HEK293 (cell line): ENCODE results near the gene LYPLA2.

ENCODE experiments used
- GLI4 ChIP-seq: fragments of 450-650 bp; formaldehyde crosslinking; IDR thresholded peaks from 2 replicates; pipeline ENCODE4 v1.5.1; 2016; ENCODE audit warnings: missing biosample characterization, missing genetic modification characterization
- HOXD13 ChIP-seq: sonication (generic); formaldehyde crosslinking; IDR thresholded peaks from 2 replicates; pipeline ENCODE4 v1.8.0; 2022; ENCODE audit warnings: missing genetic modification reagents, borderline replicate concordance
- SETDB1 ChIP-seq: IDR thresholded peaks from one replicate; pipeline ENCODE4 v1.6.1; 2017; ENCODE audit warnings: mild to moderate bottlenecking, low read length, moderate library complexity, mixed read lengths; ENCODE audit not compliant: insufficient read length
- ZBTB1 ChIP-seq: fragments of 450-650 bp; formaldehyde crosslinking; IDR thresholded peaks from 2 replicates; pipeline ENCODE4 v1.5.1; 2016; ENCODE audit warnings: missing biosample characterization, missing genetic modification characterization
- ZFHX2 ChIP-seq: fragments of 450-650 bp; formaldehyde crosslinking; conservative IDR thresholded peaks from 2 replicates; pipeline ENCODE4 v1.5.1; 2016; ENCODE audit warnings: missing biosample characterization, missing genetic modification characterization
- ZFP69B ChIP-seq: fragments of 450-650 bp; formaldehyde crosslinking; IDR thresholded peaks from 2 replicates; pipeline ENCODE4 v1.5.1; 2016; ENCODE audit warnings: missing biosample characterization, missing genetic modification characterization
- ZNF114 ChIP-seq: fragments of 450-650 bp; formaldehyde crosslinking; IDR thresholded peaks from 2 replicates; pipeline ENCODE4 v1.5.0; 2017; ENCODE audit warnings: missing biosample characterization, missing genetic modification characterization
- ZNF138 ChIP-seq: fragments of 450-650 bp; formaldehyde crosslinking; IDR thresholded peaks from 2 replicates; pipeline ENCODE4 v1.5.1; 2016; ENCODE audit warnings: missing biosample characterization, missing genetic modification characterization, borderline replicate concordance
- ZNF157 ChIP-seq: fragments of 450-650 bp; formaldehyde crosslinking; IDR thresholded peaks from 2 replicates; pipeline ENCODE4 v1.5.1; 2016; ENCODE audit warnings: missing biosample characterization, missing genetic modification characterization
- ZNF274 ChIP-seq, 2 experiments: fragments of 200-500 bp in 1 of 2; fragments of 450-650 bp in 1 of 2; sonication (Bioruptor generic) in 1 of 2; formaldehyde crosslinking in 1 of 2; IDR thresholded peaks; 2 replicates each; pipeline versions ENCODE4 v1.5.1 to v1.6.1; 2014 to 2016; ENCODE audit warnings: borderline replicate concordance in 1 of 2, inconsistent platforms in 1 of 2, low read length in 1 of 2, missing biosample characterization in 1 of 2, missing genetic modification characterization in 1 of 2
- ZNF366 ChIP-seq: fragments of 450-650 bp; formaldehyde crosslinking; conservative IDR thresholded peaks from 2 replicates; pipeline ENCODE4 v1.5.1; 2016; ENCODE audit warnings: missing biosample characterization, missing genetic modification characterization
- ZNF423 ChIP-seq: fragments of 450-650 bp; formaldehyde crosslinking; IDR thresholded peaks from 2 replicates; pipeline ENCODE4 v1.5.1; 2016; ENCODE audit warnings: missing biosample characterization, missing genetic modification characterization
- ZNF426 ChIP-seq: fragments of 450-650 bp; formaldehyde crosslinking; IDR thresholded peaks from 2 replicates; pipeline ENCODE4 v1.5.1; 2017; ENCODE audit warnings: missing biosample characterization, missing genetic modification characterization, mild to moderate bottlenecking, inconsistent platforms, moderate library complexity
- ZNF433 ChIP-seq: fragments of 450-650 bp; formaldehyde crosslinking; IDR thresholded peaks from 2 replicates; pipeline ENCODE4 v1.5.1; 2016; ENCODE audit warnings: missing biosample characterization, missing genetic modification characterization, low read depth
- ZNF544 ChIP-seq: fragments of 450-650 bp; formaldehyde crosslinking; IDR thresholded peaks from 2 replicates; pipeline ENCODE4 v1.5.0; 2017; ENCODE audit warnings: missing biosample characterization, missing genetic modification characterization
- ZNF548 ChIP-seq: fragments of 450-650 bp; formaldehyde crosslinking; IDR thresholded peaks from 2 replicates; pipeline ENCODE4 v1.5.1; 2016; ENCODE audit warnings: missing biosample characterization, missing genetic modification characterization
- ZNF571 ChIP-seq: fragments of 450-650 bp; formaldehyde crosslinking; IDR thresholded peaks from 2 replicates; pipeline ENCODE4 v1.5.0; 2017; ENCODE audit warnings: missing biosample characterization, missing genetic modification characterization
- ZNF626 ChIP-seq: fragments of 450-650 bp; sonication (Bioruptor Pico); formaldehyde crosslinking; IDR thresholded peaks from 2 replicates; pipeline ENCODE4 v1.5.1; 2018; ENCODE audit warnings: missing biosample characterization, missing genetic modification characterization, inconsistent platforms
- ZNF792 ChIP-seq: fragments of 450-650 bp; formaldehyde crosslinking; IDR thresholded peaks from 2 replicates; pipeline ENCODE4 v1.5.1; 2016; ENCODE audit warnings: missing biosample characterization, missing genetic modification characterization
- ZNF830 ChIP-seq: fragments of 450-650 bp; IDR thresholded peaks from 2 replicates; pipeline ENCODE4 v1.5.0; 2018; ENCODE audit warnings: missing biosample characterization, missing genetic modification characterization, low read depth, mild to moderate bottlenecking, moderate library complexity
- TF ChIP-seq, protein P1 (sequence below): fragments of 450-650 bp; formaldehyde crosslinking; IDR thresholded peaks from 2 replicates; pipeline ENCODE4 v1.5.1; 2016; ENCODE audit warnings: missing biosample characterization, missing genetic modification characterization, borderline replicate concordance
- TF ChIP-seq, protein P2 (sequence below): fragments of 450-650 bp; formaldehyde crosslinking; IDR thresholded peaks from 2 replicates; pipeline ENCODE4 v1.5.1; 2017; ENCODE audit warnings: missing biosample characterization, missing genetic modification characterization
- TF ChIP-seq, protein P3 (sequence below): fragments of 450-650 bp; formaldehyde crosslinking; IDR thresholded peaks from 2 replicates; pipeline ENCODE4 v1.5.1; 2016; ENCODE audit warnings: missing biosample characterization, missing genetic modification characterization
- TF ChIP-seq, protein P4 (sequence below): fragments of 450-650 bp; formaldehyde crosslinking; IDR thresholded peaks from 2 replicates; pipeline ENCODE4; 2016; ENCODE audit warnings: missing biosample characterization, missing genetic modification characterization
- TF ChIP-seq, protein P5 (sequence below): fragments of 450-650 bp; IDR thresholded peaks from 2 replicates; pipeline ENCODE4 v1.5.1; 2018; ENCODE audit warnings: missing biosample characterization, mild to moderate bottlenecking, missing genetic modification characterization
- TF ChIP-seq, protein P6 (sequence below): fragments of 450-650 bp; formaldehyde crosslinking; IDR thresholded peaks from 2 replicates; pipeline ENCODE4 v1.5.1; 2016; ENCODE audit warnings: missing biosample characterization, missing genetic modification characterization

Gene LYPLA2

DNA sequence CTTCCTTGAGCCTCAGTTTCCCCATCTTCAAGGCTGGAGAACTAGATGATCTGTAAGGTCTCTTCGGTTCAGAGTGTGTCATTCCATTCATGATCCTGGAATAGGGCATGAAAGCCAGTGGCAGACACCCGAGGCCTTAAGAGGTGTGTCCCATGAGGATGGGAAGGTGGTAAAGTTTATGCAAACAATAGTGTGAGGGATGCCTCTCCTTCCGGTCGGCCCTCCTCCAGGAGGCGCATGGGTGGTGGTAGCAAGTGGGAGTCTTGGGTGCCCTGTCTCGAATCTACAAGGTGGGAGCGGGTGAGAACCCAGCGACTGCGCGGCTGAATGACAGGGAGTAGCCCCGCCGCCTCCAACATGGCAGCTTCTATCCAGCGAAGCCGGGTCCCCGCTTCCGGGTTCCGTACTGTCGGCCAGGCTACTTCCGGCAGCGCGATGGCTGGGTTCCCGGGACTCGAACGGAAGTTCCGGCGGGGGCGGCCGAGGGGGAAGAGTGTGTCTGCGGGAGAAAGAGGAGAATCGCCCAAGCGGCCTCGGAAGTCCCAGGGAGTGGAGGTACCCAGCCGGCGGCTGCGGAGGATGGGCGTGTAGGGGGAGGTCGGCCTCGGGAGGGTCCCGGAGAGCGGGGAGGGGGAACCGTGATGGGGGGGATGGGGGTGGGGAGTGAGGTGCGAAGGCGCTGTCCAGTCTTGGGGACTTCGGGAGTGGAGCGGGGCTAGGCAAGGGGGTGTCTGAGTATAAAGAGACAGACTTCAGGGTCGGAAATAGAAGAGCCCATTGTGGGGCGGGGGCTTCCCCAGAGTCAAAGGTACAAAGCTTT lies at the start of gene LYPLA2 (continued):
- TF ChIP-seq, protein P1, sequence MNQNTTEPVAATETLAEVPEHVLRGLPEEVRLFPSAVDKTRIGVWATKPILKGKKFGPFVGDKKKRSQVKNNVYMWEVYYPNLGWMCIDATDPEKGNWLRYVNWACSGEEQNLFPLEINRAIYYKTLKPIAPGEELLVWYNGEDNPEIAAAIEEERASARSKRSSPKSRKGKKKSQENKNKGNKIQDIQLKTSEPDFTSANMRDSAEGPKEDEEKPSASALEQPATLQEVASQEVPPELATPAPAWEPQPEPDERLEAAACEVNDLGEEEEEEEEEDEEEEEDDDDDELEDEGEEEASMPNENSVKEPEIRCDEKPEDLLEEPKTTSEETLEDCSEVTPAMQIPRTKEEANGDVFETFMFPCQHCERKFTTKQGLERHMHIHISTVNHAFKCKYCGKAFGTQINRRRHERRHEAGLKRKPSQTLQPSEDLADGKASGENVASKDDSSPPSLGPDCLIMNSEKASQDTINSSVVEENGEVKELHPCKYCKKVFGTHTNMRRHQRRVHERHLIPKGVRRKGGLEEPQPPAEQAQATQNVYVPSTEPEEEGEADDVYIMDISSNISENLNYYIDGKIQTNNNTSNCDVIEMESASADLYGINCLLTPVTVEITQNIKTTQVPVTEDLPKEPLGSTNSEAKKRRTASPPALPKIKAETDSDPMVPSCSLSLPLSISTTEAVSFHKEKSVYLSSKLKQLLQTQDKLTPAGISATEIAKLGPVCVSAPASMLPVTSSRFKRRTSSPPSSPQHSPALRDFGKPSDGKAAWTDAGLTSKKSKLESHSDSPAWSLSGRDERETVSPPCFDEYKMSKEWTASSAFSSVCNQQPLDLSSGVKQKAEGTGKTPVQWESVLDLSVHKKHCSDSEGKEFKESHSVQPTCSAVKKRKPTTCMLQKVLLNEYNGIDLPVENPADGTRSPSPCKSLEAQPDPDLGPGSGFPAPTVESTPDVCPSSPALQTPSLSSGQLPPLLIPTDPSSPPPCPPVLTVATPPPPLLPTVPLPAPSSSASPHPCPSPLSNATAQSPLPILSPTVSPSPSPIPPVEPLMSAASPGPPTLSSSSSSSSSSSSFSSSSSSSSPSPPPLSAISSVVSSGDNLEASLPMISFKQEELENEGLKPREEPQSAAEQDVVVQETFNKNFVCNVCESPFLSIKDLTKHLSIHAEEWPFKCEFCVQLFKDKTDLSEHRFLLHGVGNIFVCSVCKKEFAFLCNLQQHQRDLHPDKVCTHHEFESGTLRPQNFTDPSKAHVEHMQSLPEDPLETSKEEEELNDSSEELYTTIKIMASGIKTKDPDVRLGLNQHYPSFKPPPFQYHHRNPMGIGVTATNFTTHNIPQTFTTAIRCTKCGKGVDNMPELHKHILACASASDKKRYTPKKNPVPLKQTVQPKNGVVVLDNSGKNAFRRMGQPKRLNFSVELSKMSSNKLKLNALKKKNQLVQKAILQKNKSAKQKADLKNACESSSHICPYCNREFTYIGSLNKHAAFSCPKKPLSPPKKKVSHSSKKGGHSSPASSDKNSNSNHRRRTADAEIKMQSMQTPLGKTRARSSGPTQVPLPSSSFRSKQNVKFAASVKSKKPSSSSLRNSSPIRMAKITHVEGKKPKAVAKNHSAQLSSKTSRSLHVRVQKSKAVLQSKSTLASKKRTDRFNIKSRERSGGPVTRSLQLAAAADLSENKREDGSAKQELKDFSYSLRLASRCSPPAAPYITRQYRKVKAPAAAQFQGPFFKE (tag by site-specific recombination), result no peak
- TF ChIP-seq SETDB1, result no peak
- no peak for TF ChIP-seq ZNF274 (IDR thresholded peaks at IDR 0.05; ENCODE audit: low read length)
- TF ChIP-seq ZNF274 (tag by site-specific recombination; IDR thresholded peaks at IDR 0.05; ENCODE audit: borderline replicate concordance), result no peak
- TF ChIP-seq, protein P2, sequence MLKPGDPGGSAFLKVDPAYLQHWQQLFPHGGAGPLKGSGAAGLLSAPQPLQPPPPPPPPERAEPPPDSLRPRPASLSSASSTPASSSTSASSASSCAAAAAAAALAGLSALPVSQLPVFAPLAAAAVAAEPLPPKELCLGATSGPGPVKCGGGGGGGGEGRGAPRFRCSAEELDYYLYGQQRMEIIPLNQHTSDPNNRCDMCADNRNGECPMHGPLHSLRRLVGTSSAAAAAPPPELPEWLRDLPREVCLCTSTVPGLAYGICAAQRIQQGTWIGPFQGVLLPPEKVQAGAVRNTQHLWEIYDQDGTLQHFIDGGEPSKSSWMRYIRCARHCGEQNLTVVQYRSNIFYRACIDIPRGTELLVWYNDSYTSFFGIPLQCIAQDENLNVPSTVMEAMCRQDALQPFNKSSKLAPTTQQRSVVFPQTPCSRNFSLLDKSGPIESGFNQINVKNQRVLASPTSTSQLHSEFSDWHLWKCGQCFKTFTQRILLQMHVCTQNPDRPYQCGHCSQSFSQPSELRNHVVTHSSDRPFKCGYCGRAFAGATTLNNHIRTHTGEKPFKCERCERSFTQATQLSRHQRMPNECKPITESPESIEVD (tag by site-specific recombination), result no peak
- TF ChIP-seq ZNF830 (tag by site-specific recombination), result no peak
- no peak for TF ChIP-seq ZNF433 (tag by site-specific recombination)
- no peak for TF ChIP-seq ZNF792
- TF ChIP-seq, protein P3, sequence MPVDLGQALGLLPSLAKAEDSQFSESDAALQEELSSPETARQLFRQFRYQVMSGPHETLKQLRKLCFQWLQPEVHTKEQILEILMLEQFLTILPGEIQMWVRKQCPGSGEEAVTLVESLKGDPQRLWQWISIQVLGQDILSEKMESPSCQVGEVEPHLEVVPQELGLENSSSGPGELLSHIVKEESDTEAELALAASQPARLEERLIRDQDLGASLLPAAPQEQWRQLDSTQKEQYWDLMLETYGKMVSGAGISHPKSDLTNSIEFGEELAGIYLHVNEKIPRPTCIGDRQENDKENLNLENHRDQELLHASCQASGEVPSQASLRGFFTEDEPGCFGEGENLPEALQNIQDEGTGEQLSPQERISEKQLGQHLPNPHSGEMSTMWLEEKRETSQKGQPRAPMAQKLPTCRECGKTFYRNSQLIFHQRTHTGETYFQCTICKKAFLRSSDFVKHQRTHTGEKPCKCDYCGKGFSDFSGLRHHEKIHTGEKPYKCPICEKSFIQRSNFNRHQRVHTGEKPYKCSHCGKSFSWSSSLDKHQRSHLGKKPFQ (tag by site-specific recombination), result peak; percentile 100
- TF ChIP-seq ZFP69B (tag by site-specific recombination), result no peak
- TF ChIP-seq ZNF626 (tag by site-specific recombination), result no peak
- TF ChIP-seq ZNF423 (tag by site-specific recombination), result peak; percentile 19; the same call in 1 of the 2 replicates
- TF ChIP-seq GLI4, result no peak
- no peak for TF ChIP-seq ZNF426
- TF ChIP-seq HOXD13 (CRISPR knock-in tag), result no peak
- no peak for TF ChIP-seq ZNF366 (tag by site-specific recombination)
- TF ChIP-seq ZNF548 (tag by site-specific recombination), result no peak
- TF ChIP-seq ZNF571 (tag by site-specific recombination), result no peak
- peak; percentile 68 for TF ChIP-seq ZFHX2 (tag by site-specific recombination)
- no peak for TF ChIP-seq ZBTB1 (tag by site-specific recombination)
- no peak for TF ChIP-seq ZNF138 (tag by site-specific recombination)
- TF ChIP-seq, protein P4, sequence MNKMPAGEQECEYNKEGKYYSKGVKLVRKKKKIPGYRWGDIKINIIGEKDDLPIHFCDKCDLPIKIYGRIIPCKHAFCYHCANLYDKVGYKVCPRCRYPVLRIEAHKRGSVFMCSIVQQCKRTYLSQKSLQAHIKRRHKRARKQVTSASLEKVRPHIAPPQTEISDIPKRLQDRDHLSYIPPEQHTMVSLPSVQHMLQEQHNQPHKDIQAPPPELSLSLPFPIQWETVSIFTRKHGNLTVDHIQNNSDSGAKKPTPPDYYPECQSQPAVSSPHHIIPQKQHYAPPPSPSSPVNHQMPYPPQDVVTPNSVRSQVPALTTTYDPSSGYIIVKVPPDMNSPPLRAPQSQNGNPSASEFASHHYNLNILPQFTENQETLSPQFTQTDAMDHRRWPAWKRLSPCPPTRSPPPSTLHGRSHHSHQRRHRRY (tag by site-specific recombination), result no peak
- TF ChIP-seq ZNF544 (tag by site-specific recombination), result no peak
- no peak for TF ChIP-seq ZNF114
- no peak for TF ChIP-seq ZNF157 (tag by site-specific recombination)
- TF ChIP-seq, protein P5, sequence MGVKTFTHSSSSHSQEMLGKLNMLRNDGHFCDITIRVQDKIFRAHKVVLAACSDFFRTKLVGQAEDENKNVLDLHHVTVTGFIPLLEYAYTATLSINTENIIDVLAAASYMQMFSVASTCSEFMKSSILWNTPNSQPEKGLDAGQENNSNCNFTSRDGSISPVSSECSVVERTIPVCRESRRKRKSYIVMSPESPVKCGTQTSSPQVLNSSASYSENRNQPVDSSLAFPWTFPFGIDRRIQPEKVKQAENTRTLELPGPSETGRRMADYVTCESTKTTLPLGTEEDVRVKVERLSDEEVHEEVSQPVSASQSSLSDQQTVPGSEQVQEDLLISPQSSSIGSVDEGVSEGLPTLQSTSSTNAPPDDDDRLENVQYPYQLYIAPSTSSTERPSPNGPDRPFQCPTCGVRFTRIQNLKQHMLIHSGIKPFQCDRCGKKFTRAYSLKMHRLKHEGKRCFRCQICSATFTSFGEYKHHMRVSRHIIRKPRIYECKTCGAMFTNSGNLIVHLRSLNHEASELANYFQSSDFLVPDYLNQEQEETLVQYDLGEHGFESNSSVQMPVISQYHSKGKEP (tag by site-specific recombination), result no peak
- TF ChIP-seq, protein P6, sequence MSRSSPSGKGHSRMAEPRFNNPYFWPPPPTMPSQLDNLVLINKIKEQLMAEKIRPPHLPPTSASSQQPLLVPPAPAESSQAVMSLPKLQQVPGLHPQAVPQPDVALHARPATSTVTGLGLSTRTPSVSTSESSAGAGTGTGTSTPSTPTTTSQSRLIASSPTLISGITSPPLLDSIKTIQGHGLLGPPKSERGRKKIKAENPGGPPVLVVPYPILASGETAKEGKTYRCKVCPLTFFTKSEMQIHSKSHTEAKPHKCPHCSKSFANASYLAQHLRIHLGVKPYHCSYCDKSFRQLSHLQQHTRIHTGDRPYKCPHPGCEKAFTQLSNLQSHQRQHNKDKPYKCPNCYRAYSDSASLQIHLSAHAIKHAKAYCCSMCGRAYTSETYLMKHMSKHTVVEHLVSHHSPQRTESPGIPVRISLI (tag by site-specific recombination), result no peak
